ENCODE data around the gene SPARC.

DNA sequence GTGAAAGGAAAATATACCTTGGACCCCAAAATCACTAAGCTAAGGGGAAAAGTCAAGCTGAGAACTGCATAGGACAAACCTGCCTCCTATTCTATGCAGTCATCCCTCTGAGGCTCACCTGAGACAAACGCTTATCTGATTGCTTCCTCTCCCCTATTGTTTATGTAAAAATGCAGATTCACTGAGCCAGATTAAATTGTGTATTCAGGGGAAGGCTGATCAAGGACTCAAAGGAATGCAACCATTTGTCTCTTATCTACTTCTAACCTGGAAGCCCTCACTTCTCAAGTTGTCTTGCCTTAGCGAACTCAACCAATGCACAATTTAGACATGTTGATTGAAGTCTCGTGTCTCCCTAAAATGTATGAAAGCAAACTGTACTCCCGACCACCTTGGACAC lies 13.3 kb downstream of the SPARC start:
- TF ChIP-seq, protein P1, sequence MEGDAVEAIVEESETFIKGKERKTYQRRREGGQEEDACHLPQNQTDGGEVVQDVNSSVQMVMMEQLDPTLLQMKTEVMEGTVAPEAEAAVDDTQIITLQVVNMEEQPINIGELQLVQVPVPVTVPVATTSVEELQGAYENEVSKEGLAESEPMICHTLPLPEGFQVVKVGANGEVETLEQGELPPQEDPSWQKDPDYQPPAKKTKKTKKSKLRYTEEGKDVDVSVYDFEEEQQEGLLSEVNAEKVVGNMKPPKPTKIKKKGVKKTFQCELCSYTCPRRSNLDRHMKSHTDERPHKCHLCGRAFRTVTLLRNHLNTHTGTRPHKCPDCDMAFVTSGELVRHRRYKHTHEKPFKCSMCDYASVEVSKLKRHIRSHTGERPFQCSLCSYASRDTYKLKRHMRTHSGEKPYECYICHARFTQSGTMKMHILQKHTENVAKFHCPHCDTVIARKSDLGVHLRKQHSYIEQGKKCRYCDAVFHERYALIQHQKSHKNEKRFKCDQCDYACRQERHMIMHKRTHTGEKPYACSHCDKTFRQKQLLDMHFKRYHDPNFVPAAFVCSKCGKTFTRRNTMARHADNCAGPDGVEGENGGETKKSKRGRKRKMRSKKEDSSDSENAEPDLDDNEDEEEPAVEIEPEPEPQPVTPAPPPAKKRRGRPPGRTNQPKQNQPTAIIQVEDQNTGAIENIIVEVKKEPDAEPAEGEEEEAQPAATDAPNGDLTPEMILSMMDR (optimal IDR thresholded peaks at IDR 0.05 in 1 of 3, IDR thresholded peaks at IDR 0.05 in 1 of 3, conservative IDR thresholded peaks at IDR 0.05 in 1 of 3; ENCODE audit: extremely low read depth in 1 of 3, insufficient read depth in 2 of 3, low read length in 3 of 3), result no peak
- TF ChIP-seq EZH2 (IDR thresholded peaks at IDR 0.05; ENCODE audit: low read length), result no peak

Data from keratinocyte (primary cell).